ENCODE data around the gene ZFP36L1. TPM values are rescaled to one million over a fixed set of nuclear protein-coding genes. Genes with fewer than 3 reads are reported as not detected.

ZFP36L1 gene
- total RNA-seq, 1 donor from 2014 or later = 42.9 TPM

DNA sequence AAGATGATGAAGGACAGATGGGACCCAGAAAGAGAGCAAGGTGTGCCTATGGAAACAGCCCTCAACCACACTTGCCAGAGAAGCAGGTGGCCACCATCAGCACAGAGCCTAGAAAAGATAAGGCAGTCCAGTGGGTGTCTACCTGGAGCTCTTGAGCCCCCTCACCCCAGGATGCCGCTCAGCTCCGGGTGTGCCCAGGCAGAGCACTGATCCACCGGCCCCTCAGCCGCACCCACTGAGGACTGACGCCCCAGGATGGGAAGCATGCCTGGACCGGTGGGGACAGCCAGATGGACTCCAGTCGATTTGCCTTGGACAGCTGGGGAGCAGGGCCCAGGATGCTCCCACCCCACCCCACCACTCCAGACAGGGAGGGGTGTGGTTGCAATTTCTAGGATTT, 15.1 kb upstream of the ZFP36L1 start:
- Histone ChIP-seq H3K27me3 (no peaks in the 10 kb centered on the region), H3K4me1 (peaks cover 7% of the 10 kb centered on the region), H3K9me3 (ENCODE audit: low read depth) (no peaks in the 10 kb centered on the region), H3K4me3 (no peak overlapping the region), H3K27ac (no peak overlapping the region), H3F3A (ENCODE audit: low read depth) (no peaks in the 10 kb centered on the region), H3K4me2 (no peak overlapping the region), H4K20me1 (ENCODE audit: low read depth) (no peaks in the 10 kb centered on the region), H3K79me2 (ENCODE audit: low read depth) (no peaks in the 10 kb centered on the region), H2AFZ (replicated peaks) (no peak overlapping the region), H3K36me3 (no peaks in the 10 kb centered on the region), H3K9ac (no peak overlapping the region)
- TF ChIP-seq, protein P1, sequence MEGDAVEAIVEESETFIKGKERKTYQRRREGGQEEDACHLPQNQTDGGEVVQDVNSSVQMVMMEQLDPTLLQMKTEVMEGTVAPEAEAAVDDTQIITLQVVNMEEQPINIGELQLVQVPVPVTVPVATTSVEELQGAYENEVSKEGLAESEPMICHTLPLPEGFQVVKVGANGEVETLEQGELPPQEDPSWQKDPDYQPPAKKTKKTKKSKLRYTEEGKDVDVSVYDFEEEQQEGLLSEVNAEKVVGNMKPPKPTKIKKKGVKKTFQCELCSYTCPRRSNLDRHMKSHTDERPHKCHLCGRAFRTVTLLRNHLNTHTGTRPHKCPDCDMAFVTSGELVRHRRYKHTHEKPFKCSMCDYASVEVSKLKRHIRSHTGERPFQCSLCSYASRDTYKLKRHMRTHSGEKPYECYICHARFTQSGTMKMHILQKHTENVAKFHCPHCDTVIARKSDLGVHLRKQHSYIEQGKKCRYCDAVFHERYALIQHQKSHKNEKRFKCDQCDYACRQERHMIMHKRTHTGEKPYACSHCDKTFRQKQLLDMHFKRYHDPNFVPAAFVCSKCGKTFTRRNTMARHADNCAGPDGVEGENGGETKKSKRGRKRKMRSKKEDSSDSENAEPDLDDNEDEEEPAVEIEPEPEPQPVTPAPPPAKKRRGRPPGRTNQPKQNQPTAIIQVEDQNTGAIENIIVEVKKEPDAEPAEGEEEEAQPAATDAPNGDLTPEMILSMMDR (IDR thresholded peaks at IDR 0.05) = no peak
- TF ChIP-seq EZH2 (IDR thresholded peaks at IDR 0.05) (no peak), EZH2phosphoT487 (IDR thresholded peaks at IDR 0.05) (no peak)
- Mint-ChIP-seq H3K4me1 (peaks cover 24% of the 10 kb centered on the region), H3K27ac (no peak overlapping the region), H3K9me3 (peaks cover 38% of the 10 kb centered on the region), H3K4me3 (no peak overlapping the region), H3K27me3 (ENCODE audit: insufficient read depth, low read depth) (peaks cover 5% of the 10 kb centered on the region), H3K36me3 (peaks cover 11% of the 10 kb centered on the region)
- DNase-seq (ENCODE audit: low spot score) = no peak

DNA sequence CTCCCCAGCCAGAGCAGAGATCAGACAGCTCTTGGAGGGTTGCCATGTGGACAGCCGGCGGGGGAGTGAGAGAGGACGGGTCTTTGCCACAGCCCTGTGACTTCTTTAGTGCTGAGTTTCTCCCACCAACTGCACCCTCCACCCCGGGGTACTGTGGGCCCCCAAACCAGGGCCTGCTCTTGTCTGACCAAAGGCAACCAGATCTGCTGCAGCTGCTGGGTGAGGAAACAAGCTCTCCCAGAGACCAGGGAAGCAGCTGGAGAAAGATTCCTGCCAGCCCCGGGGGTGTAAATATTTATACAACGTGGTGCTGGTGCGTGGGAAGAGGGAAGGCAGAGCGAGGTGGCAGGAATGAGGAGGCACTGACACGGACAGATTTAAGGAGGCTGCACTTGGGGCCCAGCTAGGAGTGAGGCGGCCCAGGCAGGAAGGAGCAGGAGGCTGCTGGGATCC, 14.3 kb upstream of the ZFP36L1 start:
- Histone ChIP-seq H3K27ac (no peak overlapping the region), H3K4me2 (no peak overlapping the region), H3K36me3 (no peaks in the 10 kb centered on the region), H3K27me3 (no peaks in the 10 kb centered on the region), H2AFZ (replicated peaks) (no peak overlapping the region), H3K9me3 (ENCODE audit: low read depth) (no peaks in the 10 kb centered on the region), H3K4me1 (peaks cover 7% of the 10 kb centered on the region), H3K9ac (no peak overlapping the region), H3F3A (ENCODE audit: low read depth) (no peaks in the 10 kb centered on the region), H3K4me3 (no peak overlapping the region), H3K79me2 (ENCODE audit: low read depth) (no peaks in the 10 kb centered on the region), H4K20me1 (ENCODE audit: low read depth) (no peaks in the 10 kb centered on the region)
- no peak for DNase-seq (ENCODE audit: low spot score)
- H3K36me3 Mint-ChIP-seq = peaks cover 11% of the 10 kb centered on the region
- TF ChIP-seq EZH2phosphoT487 (IDR thresholded peaks at IDR 0.05) (no peak), EZH2 (IDR thresholded peaks at IDR 0.05) (no peak)
- TF ChIP-seq, protein P1 (IDR thresholded peaks at IDR 0.05) = no peak
- H3K27me3 Mint-ChIP-seq (ENCODE audit: insufficient read depth, low read depth) = peaks cover 5% of the 10 kb centered on the region
- peak overlapping the region; percentile 25 for H3K4me3 Mint-ChIP-seq
- H3K9me3 Mint-ChIP-seq = peaks cover 43% of the 10 kb centered on the region
- peak overlapping the region; percentile 90 for H3K27ac Mint-ChIP-seq
- H3K4me1 Mint-ChIP-seq = peaks cover 23% of the 10 kb centered on the region

DNA sequence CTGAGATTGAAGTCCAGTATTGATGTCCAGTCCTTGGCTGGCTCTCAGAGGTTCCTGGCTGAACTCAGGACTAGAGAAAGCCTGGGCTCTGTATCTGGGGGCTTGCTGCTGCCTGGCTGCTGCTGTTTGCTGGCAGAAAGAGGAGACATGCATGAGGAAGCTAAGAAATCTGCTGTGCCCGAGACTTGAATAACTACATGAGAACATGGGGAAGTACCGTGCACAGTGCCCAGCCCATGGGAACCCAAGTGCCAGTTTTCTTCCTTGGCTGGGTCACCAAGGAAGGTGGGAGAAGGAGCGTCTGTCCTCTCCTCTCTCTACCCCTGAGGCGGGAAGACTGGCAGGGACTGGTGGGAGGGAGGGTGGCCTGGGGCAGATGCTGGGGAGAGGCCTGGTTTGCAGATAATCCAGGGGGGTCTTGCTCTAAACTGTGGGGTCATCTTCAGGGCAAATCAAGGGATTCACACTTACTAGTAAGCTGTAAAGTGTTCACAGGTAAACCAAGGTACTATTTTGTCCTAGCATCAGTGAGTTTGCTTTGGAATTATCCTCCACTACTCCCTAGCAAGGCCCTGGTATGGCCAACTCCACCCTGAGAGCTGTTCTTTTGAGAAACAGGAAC, 13.8 kb upstream of the ZFP36L1 start:
- Mint-ChIP-seq H3K9me3 (peaks cover 48% of the 10 kb centered on the region), H3K27me3 (ENCODE audit: insufficient read depth, low read depth) (peaks cover 5% of the 10 kb centered on the region), H3K36me3 (peaks cover 16% of the 10 kb centered on the region), H3K4me3 (no peak overlapping the region), H3K27ac (peak overlapping the region; percentile 90), H3K4me1 (peaks cover 23% of the 10 kb centered on the region)
- Histone ChIP-seq H3K27ac (no peak overlapping the region), H4K20me1 (ENCODE audit: low read depth) (no peaks in the 10 kb centered on the region), H3K4me1 (peaks cover 7% of the 10 kb centered on the region), H3K9me3 (ENCODE audit: low read depth) (no peaks in the 10 kb centered on the region), H3K4me2 (no peak overlapping the region), H3K9ac (no peak overlapping the region), H3K79me2 (ENCODE audit: low read depth) (no peaks in the 10 kb centered on the region), H3F3A (ENCODE audit: low read depth) (no peaks in the 10 kb centered on the region), H3K4me3 (no peak overlapping the region), H2AFZ (replicated peaks) (no peak overlapping the region), H3K27me3 (no peaks in the 10 kb centered on the region), H3K36me3 (no peaks in the 10 kb centered on the region)
- no peak for DNase-seq (ENCODE audit: low spot score)
- TF ChIP-seq EZH2phosphoT487 (IDR thresholded peaks at IDR 0.05) = no peak
- no peak for TF ChIP-seq EZH2 (IDR thresholded peaks at IDR 0.05)
- TF ChIP-seq, protein P1 (IDR thresholded peaks at IDR 0.05) = no peak
